ENCODE data around the gene P2RX7.

- TF ChIP-seq PHF8 (IDR thresholded peaks at IDR 0.05; ENCODE audit: borderline replicate concordance, low read depth) (no peak), CTCF (IDR thresholded peaks at IDR 0.05) (no peak), EP300 (IDR thresholded peaks at IDR 0.05) (no peak), REST (IDR thresholded peaks at IDR 0.05) (no peak), ZNF302 (CRISPR knock-in tag; IDR thresholded peaks at IDR 0.05) (no peak), POLR2A (IDR thresholded peaks at IDR 0.05; ENCODE audit: low read length) (no peak), ESRRA (IDR thresholded peaks at IDR 0.05; ENCODE audit: borderline replicate concordance, low read length) (no peak), RAD21 (conservative IDR thresholded peaks at IDR 0.05 in 1 of 2, IDR thresholded peaks at IDR 0.05 in 1 of 2) (no peak)
Measured at GRCh38 chr12:121182222-121182893, 49.7 kb downstream of the P2RX7 start.
